ENCODE results near the gene IGSF21.

Gene IGSF21

DNA sequence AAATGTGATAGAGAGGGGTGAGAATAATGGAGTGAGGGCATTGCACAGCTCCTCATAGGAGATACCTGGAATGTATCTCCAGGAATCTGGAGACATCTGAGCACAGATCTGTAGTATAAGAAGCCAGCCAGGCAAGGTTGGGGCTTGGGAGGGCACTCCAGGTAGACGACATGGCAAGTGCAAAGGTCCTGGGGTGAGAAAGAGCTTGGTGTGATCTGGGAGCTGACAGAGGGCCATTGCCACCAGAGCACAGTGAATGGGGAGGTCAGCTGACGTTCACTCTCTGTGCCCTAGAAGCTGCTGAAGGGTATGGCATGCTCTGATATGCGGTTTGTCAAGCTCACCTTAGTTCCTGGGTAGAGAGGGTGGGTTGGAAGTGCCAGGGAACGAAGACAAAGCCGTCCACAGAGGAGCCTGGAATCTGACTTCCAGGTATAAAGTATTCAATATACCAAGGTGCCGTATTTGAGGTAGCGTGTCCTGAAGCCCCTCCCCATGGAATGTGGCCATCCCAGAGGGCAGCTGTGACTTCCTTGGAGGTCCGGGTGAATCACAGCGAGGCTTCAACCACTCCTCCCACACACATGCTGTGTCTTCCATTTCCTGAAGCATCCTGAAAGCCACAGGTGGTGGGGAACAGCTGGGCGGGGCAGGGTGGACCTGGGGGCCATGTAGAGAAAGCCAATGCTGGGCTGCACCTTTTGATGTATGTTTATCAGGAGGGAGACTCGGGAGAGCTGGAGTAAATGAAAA, 190.5 kb downstream of the IGSF21 start:
- DNase-seq (ENCODE audit: low read depth) = no peak

DNA sequence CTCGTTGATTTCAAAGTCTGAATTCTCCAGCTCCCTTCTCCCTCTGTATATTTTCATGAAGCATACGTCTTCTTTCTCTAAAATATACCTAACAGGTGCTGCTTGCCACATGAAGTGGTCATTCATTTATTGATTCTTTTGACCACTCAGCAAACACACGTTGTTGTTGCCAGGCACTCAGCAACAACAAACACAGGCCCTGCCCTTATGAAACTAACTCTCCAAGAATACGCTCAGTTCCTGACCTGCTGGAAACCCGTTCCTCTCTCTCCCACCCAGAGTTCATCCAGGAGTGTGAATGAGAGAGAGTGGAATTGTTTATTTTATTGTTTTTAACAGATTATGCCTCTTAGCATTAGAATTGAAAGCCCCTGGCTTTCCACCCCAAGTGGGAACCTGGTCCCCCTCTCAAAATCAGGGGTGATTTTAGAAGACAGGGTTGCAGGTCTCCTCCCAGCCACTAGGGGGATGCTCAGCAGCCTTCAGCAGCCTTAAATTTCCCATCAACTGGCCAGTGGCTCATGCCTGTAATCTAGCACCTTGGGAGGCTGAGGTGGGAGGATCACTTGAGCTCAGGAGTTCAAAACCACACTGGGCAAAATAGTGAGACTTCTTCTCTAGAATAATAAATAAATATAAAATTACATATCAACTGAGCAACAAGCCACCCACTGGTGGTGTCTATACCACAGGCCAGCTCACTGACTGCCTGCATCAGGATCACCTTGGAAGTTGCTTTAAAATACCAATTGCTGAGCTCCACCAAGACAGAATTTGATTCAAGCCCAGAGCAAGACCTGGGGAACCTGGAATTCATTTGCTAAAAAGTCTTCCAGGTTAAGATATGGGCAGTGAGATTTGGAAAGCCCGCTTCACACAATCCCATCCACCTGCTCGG, 192.1 kb downstream of the IGSF21 start:
- DNase-seq (ENCODE audit: low read depth) = no peak

GRCh38 chr1:18300376-18300775, 192.8 kb downstream of the IGSF21 start:
- no peak for DNase-seq (ENCODE audit: low read depth)

GRCh38 chr1:18302788-18303413, 195.3 kb downstream of the IGSF21 start:
- no peak for DNase-seq (ENCODE audit: low read depth)

- no peak for DNase-seq (ENCODE audit: low read depth)
These were observed 196.7 kb downstream of the IGSF21 start for GRCh38 chr1:18304151-18304869.

DNA sequence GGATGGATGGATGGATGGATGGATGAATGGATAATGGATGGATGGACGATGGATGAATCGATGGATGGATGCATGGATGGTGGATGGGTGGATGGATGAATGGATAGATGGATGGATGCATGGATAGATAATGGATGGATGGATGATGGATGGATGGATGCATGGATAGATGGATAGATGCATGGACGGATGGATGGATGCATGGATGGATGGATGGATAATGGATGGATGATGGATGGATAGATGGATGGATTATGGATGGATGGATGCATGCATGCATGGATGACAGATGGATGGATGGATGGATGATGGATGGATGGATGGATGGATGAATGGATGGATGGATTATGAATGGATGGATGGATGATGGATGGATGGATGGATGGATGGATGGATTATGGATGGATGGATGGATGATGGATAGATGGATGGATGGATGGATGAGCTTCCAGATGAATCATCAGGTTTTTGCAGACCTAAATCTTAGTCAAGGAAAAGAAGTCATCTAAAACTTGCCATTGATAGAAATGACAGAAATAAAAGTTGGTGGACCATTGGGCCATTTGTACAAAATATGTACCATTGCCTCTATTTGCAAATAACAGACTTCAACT, 197.7 kb downstream of the IGSF21 start:
- no peak for DNase-seq (ENCODE audit: low read depth)

DNA sequence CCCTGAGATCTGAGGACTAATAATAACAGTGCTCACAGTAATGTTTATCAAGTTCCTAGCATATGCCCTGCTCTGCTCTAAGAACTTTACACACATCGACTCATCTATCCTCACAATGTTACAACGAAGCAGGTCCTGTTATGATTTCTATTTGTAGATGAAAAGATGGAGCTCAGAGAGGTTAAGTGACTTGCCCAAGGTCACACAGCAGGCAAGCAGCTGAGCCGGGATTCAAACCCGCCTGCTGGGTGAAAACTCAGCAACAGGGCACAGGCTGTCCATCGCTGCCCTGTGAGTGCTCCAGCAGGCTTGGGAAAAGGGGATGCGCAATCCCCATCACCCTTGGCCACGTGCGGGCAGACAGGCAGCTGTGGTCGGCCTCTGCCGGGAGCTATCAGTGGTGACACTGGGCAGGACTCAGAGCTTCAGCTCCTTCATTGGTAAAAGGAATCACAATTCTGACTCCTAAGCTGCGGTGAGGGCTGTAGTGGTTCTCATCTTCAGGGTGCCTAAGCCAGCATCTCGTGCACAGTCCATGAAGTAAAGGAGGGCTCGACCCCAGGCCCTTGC, 199.8 kb downstream of the IGSF21 start:
- DNase-seq (ENCODE audit: low read depth) = no peak

GRCh38 chr1:18309552-18310155, 202.1 kb downstream of the IGSF21 start:
- no peak for DNase-seq (ENCODE audit: low read depth)

DNA sequence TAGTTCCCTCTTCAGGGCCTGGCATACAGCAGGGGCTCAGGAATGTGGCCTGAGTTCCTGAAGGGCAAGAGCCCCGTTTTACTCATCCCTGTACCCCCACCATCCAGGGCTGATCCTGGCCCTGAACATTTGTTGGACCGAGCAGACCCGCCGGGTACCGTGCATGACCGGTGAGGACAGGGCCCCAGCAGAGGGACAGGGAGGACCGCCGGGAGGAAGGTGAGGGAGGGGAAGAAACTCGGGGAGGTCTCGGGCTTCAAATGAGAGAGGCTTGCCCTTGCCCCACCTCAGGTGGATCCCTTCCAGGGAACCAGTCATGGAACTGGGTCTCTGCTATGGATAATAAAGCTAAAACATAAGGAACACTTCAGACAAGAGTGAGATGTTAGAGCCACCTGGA, 205.4 kb downstream of the IGSF21 start:
- DNase-seq (ENCODE audit: low read depth) = no peak

DNA sequence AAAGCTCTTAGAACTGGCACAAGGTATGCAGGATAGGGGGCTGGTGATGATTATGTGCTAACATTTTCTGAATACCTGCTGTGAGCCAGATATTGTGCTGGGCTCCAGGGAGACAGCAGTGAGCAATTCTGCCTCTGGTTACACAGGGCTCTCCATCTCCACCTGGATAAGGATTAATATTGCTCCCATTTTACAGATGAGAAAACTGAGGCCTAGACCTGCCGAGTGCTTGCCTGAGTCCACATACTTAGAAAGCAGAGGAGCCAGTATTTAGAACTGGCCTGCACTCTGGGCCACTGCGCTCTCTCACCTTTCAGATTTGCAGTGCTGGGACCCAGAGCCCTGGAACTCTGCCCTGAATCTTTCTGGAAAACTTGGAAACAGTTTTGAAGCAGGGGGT, 205.9 kb downstream of the IGSF21 start:
- no peak for DNase-seq (ENCODE audit: low read depth)

DNA sequence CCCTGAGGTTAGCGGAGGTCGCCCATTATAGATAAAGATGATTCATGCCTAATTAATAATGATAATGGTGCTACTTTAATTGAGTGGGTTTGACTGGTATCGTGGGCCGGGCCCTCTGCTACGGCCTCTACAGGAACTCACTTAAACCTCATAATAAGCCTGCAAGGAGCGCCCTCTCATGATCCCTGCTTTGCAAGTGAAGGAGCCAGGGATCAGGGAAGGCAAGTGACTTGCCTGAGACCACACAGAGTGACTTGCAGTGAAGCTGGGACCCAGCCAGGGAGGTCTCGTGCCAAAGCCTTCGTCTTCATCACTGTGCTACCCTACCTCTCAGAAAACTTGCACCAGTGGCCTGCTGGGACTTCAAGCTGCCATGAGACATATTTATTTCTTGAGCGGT, 206.8 kb downstream of the IGSF21 start:
- no peak for DNase-seq (ENCODE audit: low read depth)

DNA sequence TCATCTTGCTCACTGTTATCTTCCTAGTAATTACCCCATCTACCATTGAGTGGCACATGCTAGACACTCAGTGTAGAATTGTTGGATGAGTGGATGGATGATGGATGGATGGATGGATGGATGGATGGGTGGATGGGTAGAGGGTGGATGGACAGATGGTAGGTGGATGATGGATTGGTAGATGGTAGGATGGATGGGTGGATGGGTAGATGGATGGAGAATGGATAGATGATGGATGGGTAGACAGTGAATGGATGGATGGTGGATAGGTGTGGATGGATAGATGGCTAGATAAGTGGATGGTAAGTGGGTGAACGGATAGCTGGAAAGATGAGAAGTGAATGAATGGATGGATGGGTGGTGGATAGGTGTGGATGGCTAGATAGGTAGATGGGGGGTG, 207.9 kb downstream of the IGSF21 start:
- no peak for DNase-seq (ENCODE audit: low read depth)

GRCh38 chr1:18316764-18317163, 209.2 kb downstream of the IGSF21 start:
- DNase-seq (ENCODE audit: low read depth) = no peak

DNA sequence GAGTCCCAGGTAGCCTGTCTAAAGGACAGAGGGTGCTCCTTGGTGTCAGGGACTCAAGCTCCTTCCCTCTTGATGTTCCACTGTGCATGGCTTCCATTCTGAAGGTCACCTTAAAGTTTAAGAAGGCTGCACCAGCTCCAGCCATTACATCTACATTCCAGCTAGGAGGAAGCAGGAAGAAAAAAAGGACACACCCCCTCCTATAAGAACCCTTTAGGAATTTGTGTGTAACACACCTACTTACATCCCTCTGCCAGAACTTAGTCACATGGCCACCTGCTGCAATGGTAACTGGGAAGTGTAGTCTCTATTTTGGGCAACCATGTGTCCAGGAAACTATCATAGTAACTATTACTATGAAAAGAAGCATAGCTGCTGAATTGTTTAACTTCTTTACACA, 211.5 kb downstream of the IGSF21 start:
- DNase-seq (ENCODE audit: low read depth) = no peak

DNA sequence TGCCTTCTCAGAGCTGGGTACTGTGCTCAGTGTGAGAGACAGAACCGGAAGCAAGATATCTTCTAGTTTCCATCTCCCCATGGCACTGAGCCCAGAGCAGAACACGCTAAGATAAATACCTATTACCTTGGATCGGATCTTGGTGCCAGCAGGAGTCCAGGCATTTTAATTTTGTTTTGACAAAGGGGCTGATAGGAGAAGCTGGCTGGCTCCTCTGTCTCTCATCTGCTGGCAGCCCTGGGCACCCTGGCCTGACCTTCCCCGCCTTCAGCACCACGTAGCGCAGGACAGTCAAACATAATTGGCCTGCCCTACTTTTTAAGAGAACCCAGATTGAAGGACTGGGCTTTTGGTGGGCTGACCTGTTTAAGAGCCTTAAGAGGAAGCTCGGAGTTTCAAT, 212.5 kb downstream of the IGSF21 start:
- no peak for DNase-seq (ENCODE audit: low read depth)

- no peak for DNase-seq (ENCODE audit: low read depth)
These were observed 214.9 kb downstream of the IGSF21 start for GRCh38 chr1:18322368-18323032.

DNA sequence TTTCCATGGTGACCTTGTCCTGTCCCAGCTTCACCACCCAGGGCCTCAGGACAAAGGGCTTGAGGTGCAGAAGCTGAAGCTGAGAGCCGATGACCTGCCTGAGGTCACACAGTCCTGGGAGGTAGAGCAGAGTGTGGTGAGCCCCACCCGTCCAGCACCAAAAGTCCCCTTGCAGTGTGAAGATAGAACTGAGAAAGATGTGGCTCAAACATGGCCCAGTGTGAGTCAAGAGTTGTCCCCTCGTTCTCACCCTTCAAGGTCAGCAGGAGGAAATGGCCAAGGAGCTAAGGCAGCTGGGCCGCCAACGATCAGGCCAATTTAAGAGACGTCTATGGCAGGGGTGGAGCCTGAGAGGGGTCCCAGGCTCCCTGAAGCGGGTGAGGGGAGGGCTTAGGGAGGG, 215.7 kb downstream of the IGSF21 start:
- no peak for DNase-seq (ENCODE audit: low read depth)

DNA sequence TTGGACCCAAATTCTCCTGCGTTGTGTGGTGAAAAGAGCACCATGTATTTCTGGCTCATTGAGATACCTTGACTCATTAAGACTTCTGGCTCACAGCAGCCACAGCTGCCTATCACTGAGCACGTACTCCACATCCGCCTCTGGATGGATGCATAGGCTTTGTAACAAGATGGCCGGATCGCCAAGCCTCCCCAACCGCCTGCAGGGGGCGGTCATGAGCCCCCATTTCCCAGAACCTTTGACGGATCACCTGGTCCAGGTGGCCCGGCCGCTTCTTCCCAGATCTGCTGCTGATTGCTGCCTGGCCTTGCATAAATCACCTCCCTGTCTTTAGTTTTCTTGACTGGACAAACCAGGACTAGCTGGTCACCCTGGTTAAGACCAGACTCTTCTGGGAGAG, 216.6 kb downstream of the IGSF21 start:
- DNase-seq (ENCODE audit: low read depth) = no peak

DNA sequence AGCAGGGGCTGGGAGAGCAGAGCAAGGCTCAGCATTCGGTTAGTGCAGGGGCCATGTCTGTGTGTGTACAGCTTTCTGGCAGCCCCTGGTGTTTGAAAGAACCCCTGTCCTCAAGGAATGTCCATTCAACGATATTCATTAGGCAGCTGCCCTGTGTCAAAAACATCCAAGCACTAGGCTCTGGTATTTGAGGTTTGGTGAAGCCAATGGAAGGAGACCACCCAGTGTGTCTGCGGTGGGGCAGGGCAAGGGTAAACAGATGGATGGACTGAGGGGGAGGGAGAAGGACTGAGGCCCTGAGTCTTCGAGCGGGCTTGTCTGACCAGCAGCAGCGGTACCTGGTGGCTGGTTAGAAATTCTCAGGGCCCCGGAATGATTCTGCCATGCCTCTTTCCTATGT, 217.5 kb downstream of the IGSF21 start:
- DNase-seq (ENCODE audit: low read depth) = no peak

DNA sequence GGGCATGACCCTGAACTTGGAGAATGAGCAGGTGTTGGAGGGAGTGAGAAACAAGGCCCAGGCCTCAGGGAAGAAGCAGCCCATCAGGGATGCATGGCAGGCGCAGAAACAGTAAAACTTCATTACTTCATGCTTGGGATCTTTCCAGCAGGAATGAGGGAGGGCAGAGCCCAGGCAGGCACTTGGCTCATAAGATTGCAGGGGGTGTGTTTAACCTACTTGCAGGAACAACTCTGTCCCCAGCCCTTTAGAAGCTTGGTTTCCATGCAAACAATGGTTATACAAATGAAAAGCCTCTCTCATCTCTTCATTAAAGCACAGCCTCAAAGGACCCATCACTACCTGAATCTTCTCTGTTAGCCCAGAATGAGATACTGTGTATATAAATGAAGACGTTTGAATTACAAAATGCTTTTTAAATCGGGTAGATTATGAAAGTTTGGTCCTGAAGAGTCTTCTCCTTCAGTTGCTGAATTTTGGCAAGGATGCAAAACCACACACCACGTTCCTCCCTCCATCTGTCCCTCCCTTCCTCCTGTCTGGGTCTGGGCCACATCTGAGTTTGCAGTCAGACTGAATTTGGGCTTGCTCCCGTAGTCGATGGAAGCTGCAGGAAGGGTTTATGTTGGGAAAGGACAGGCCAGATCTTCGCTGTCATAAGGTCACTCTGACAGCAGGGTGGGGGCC, 218.8 kb downstream of the IGSF21 start:
- DNase-seq (ENCODE audit: low read depth) = no peak

All from fibroblast of the conjunctiva (primary cell).